Inferior parietal cortex (tissue), 1 donor: ENCODE measurements around the gene OXER1.

ENCODE experiments used
- DNase-seq: peaks from one replicate; pipeline ENCODE4 v3.0.0-alpha.2; 2016; ENCODE audit errors: extremely low spot score

OXER1 gene

GRCh38 chr2:42769583-42770287 lies 5.8 kb upstream of the OXER1 start:
- DNase-seq = no peak

GRCh38 chr2:42768706-42769256 lies 4.8 kb upstream of the OXER1 start:
- no peak for DNase-seq

- DNase-seq = no peak
Observed at GRCh38 chr2:42767899-42768705, 4.2 kb upstream of the OXER1 start.

GRCh38 chr2:42767080-42767898 lies 3.4 kb upstream of the OXER1 start:
- DNase-seq = no peak

GRCh38 chr2:42765686-42766085 lies 1.8 kb upstream of the OXER1 start:
- no peak for DNase-seq

GRCh38 chr2:42764901-42765300 lies 966 bp upstream of the OXER1 start:
- DNase-seq = no peak

- DNase-seq = no peak
Observed at GRCh38 chr2:42762823-42763804, 821 bp downstream of the OXER1 start.

GRCh38 chr2:42762155-42762554 lies 1.8 kb downstream of the OXER1 start:
- DNase-seq = no peak

- no peak for DNase-seq
Observed at GRCh38 chr2:42761554-42761953, 2.4 kb downstream of the OXER1 start.

- no peak for DNase-seq
Observed at GRCh38 chr2:42758751-42759150, 5.2 kb downstream of the OXER1 start.

GRCh38 chr2:42757981-42758740 lies 5.8 kb downstream of the OXER1 start:
- no peak for DNase-seq

GRCh38 chr2:42756966-42757513 lies 6.9 kb downstream of the OXER1 start:
- no peak for DNase-seq

- DNase-seq = no peak
Observed at GRCh38 chr2:42756150-42756775, 7.7 kb downstream of the OXER1 start.

- DNase-seq = no peak
Observed at GRCh38 chr2:42755191-42755880, 8.6 kb downstream of the OXER1 start.

GRCh38 chr2:42754776-42755140 lies 9.2 kb downstream of the OXER1 start:
- DNase-seq = no peak

- peak; percentile 53 for DNase-seq
Observed at GRCh38 chr2:42754021-42754775, 9.7 kb downstream of the OXER1 start.

GRCh38 chr2:42752816-42753813 lies 10.8 kb downstream of the OXER1 start:
- no peak for DNase-seq
